HG02678 (cell line): ENCODE measurements around the gene MPRIP.

Source experiments
- ATAC-seq: cut with Tn5 transposase; IDR thresholded peaks from one replicate; pipeline ENCODE4 v1.9.1; 2021; ENCODE audit warnings: mild to moderate bottlenecking, moderate library complexity; ENCODE audit not compliant: unreplicated experiment

Gene MPRIP

GRCh38 chr17:17106756-17107155, 64.5 kb downstream of the MPRIP start:
- ATAC-seq = no peak

- no peak for ATAC-seq
Measured at GRCh38 chr17:17107281-17107680, 65.0 kb downstream of the MPRIP start.

- no peak for ATAC-seq
Measured at GRCh38 chr17:17107891-17108431, 65.7 kb downstream of the MPRIP start.

GRCh38 chr17:17108451-17109049, 66.3 kb downstream of the MPRIP start:
- no peak for ATAC-seq

- ATAC-seq = no peak
Measured at GRCh38 chr17:17109256-17109655, 67.0 kb downstream of the MPRIP start.

- ATAC-seq = no peak
Measured at GRCh38 chr17:17109907-17110306, 67.7 kb downstream of the MPRIP start.

GRCh38 chr17:17110520-17110919, 68.3 kb downstream of the MPRIP start:
- no peak for ATAC-seq

GRCh38 chr17:17111401-17112393, 69.4 kb downstream of the MPRIP start:
- no peak for ATAC-seq

GRCh38 chr17:17112628-17113200, 70.5 kb downstream of the MPRIP start:
- ATAC-seq = no peak

- no peak for ATAC-seq
Measured at GRCh38 chr17:17114592-17115225, 72.5 kb downstream of the MPRIP start.

- ATAC-seq = no peak
Measured at GRCh38 chr17:17115620-17116019, 73.4 kb downstream of the MPRIP start.

GRCh38 chr17:17116406-17116805, 74.1 kb downstream of the MPRIP start:
- ATAC-seq = no peak

GRCh38 chr17:17117923-17118322, 75.7 kb downstream of the MPRIP start:
- ATAC-seq = no peak

GRCh38 chr17:17118399-17118798, 76.1 kb downstream of the MPRIP start:
- ATAC-seq = no peak

- ATAC-seq = no peak
Measured at GRCh38 chr17:17119106-17119505, 76.8 kb downstream of the MPRIP start.

- ATAC-seq = no peak
Measured at GRCh38 chr17:17119533-17119932, 77.3 kb downstream of the MPRIP start.

GRCh38 chr17:17120294-17120693, 78.0 kb downstream of the MPRIP start:
- ATAC-seq = no peak

- ATAC-seq = no peak
Measured at GRCh38 chr17:17120701-17121100, 78.4 kb downstream of the MPRIP start.

- ATAC-seq = no peak
Measured at GRCh38 chr17:17121162-17121561, 78.9 kb downstream of the MPRIP start.

- ATAC-seq = no peak
Measured at GRCh38 chr17:17122781-17123483, 80.7 kb downstream of the MPRIP start.
